ENCODE results near the gene ZNF488.
"Not testable (repeated sequence)": the region's sequence is repeated elsewhere in the genome, so short reads cannot be mapped to it uniquely, and the experiment has no call there.

Gene ZNF488

GRCh38 chr10:47420305-47421056, 36.4 kb upstream of the ZNF488 start:
- no peak for DNase-seq (ENCODE audit: low read depth)
- in situ Hi-C loops (cut with HindIII; ENCODE audit: low sequenced_read_pairs), result no loop called here
- H3K4me3 ChIP-seq (ENCODE audit: low read depth, low read length), result no peak overlapping the region
- no peak for TF ChIP-seq CTCF (IDR thresholded peaks at IDR 0.05; ENCODE audit: low read depth, low read length, missing control alignments)

GRCh38 chr10:47419421-47419820, 35.3 kb upstream of the ZNF488 start:
- in situ Hi-C loops (cut with HindIII; ENCODE audit: low sequenced_read_pairs), result no loop called here
- no peak for DNase-seq (ENCODE audit: low read depth)

GRCh38 chr10:47418966-47419365, 34.9 kb upstream of the ZNF488 start:
- no peak for DNase-seq (ENCODE audit: low read depth)
- in situ Hi-C loops (cut with HindIII; ENCODE audit: low sequenced_read_pairs), result no loop called here
- H3K4me3 ChIP-seq (ENCODE audit: low read depth, low read length), result no peak overlapping the region
- TF ChIP-seq CTCF (IDR thresholded peaks at IDR 0.05; ENCODE audit: low read depth, low read length, missing control alignments), result no peak

More at GRCh38 chr10:47419421-47419820, 35.3 kb upstream of the ZNF488 start:
- no peak overlapping the region for H3K4me3 ChIP-seq (ENCODE audit: low read depth, low read length)
- TF ChIP-seq CTCF (IDR thresholded peaks at IDR 0.05; ENCODE audit: low read depth, low read length, missing control alignments), result no peak

- in situ Hi-C loops (cut with HindIII; ENCODE audit: low sequenced_read_pairs), result no loop called here
- no peak overlapping the region for H3K4me3 ChIP-seq (ENCODE audit: low read depth, low read length)
- DNase-seq (ENCODE audit: low read depth), result no peak
- TF ChIP-seq CTCF (IDR thresholded peaks at IDR 0.05; ENCODE audit: low read depth, low read length, missing control alignments), result no peak
Measured at GRCh38 chr10:47418321-47418720, 34.2 kb upstream of the ZNF488 start.

GRCh38 chr10:47416305-47417218, 32.5 kb upstream of the ZNF488 start:
- DNase-seq (ENCODE audit: low read depth); in situ Hi-C loops (cut with HindIII; ENCODE audit: low sequenced_read_pairs); H3K4me3 ChIP-seq (ENCODE audit: low read depth, low read length): not testable (repeated sequence)

- in situ Hi-C loops (cut with HindIII; ENCODE audit: low sequenced_read_pairs), result no loop called here
- DNase-seq (ENCODE audit: low read depth), result no peak
- TF ChIP-seq CTCF (IDR thresholded peaks at IDR 0.05; ENCODE audit: low read depth, low read length, missing control alignments), result no peak
- no peak overlapping the region for H3K4me3 ChIP-seq (ENCODE audit: low read depth, low read length)
Measured at GRCh38 chr10:47415520-47416304, 31.6 kb upstream of the ZNF488 start.
